Measurements from ENCODE around the gene RAB40C.

The RAB40C gene

GRCh38 chr16:649631-650030 is 59.8 kb downstream of the RAB40C start:
- DNase-seq: no peak

GRCh38 chr16:651844-652243 is 62.0 kb downstream of the RAB40C start:
- DNase-seq: no peak

GRCh38 chr16:652454-653305 is 62.8 kb downstream of the RAB40C start:
- DNase-seq: no peak

GRCh38 chr16:654034-654433 is 64.2 kb downstream of the RAB40C start:
- DNase-seq: no peak

GRCh38 chr16:657487-657886 is 67.6 kb downstream of the RAB40C start:
- DNase-seq: no peak

DNA sequence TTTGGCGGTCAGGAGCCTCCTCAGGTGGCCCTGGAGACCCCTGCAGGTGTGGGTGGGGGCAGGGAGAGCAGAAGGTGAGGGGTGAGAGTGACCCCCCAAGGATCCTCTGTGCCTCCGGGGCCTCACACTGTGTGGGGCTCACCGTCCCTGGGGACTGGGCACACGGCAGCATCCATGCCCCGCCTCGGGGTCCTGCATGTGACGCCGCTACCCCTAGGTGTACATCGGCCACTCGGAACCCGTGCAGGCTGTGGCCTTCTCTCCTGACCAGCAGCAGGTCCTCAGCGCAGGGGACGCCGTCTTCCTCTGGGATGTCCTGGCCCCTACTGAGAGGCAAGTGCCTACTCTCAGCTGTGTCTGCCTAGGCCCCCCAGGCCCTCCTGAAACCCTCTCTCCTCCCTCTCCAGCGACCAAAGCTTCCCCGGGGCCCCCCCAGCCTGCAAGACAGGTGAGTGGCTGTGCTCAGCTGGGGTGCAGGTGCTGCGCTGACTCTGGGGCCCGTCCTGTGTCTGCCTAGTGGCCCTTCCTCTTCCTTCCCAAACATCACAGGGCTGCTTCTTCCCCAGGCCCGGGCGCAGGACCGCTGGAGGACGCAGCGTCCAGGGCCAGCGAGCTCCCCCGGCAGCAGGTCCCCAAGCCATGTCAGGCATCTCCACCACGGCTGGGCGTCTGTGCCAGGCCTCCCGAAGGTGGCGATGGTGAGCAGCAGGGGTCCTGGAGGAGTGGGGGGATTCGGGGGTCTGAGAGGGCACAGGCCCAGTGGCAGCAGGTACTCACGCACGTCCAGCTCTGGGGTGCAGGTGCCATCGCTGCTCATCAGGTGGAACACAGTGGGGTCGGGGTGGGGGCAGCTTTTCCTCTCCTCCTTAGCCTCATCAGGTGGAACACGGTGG is 69.1 kb downstream of the RAB40C start:
- no peak for DNase-seq

GRCh38 chr16:659618-660017 is 69.8 kb downstream of the RAB40C start:
- DNase-seq: no peak

GRCh38 chr16:660132-660458 is 70.2 kb downstream of the RAB40C start:
- no peak for DNase-seq

GRCh38 chr16:660459-661183 is 70.8 kb downstream of the RAB40C start:
- DNase-seq: peak; percentile 56 to 70

DNA sequence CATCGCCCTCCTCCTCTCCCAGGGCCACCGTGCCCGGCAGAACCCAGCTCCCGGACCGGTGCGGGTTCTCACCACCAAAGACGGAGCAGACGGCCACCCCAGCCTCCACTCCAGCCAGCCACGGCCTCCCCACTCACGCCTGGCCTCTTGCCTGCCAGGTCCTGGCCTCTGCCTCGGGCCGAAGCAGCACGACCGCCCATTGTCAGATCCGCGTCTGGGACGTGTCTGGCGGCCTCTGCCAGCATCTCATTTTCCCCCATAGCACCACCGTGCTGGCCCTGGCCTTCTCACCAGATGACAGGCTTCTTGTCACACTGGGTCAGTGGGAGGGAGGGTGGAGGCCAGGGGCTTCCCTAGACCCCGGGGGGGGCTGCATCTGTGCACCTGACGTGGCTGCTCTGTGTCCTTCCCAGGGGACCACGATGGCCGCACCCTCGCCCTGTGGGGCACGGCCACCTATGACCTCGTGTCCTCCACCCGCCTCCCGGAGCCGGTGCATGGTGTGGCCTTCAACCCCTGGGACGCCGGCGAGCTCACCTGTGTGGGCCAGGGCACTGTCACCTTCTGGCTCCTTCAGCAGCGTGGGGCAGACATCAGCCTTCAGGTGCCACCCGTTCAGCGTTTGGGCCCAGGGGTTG is 71.4 kb downstream of the RAB40C start:
- no peak for DNase-seq

- no peak for DNase-seq
Measured at GRCh38 chr16:662095-662494, 72.2 kb downstream of the RAB40C start.

DNA sequence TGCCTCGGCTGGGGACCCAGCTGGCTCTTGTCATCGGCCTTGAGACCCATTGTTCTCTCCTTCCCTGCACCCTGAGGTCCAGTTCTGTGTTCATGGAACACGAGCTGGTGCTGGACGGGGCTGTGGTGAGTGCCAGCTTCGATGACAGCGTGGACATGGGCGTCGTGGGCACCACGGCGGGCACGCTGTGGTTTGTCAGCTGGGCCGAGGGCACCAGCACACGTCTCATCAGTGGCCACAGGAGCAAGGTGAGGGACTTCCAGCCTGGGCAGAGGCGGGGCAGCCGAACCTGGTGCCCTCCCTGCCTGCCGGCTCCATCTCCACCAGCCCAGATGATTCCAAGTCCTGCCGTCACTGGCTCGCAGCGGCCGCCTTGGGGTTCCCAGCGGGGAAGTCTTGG is 72.7 kb downstream of the RAB40C start:
- no peak for DNase-seq

- DNase-seq: no peak
Measured at GRCh38 chr16:666572-666971, 76.7 kb downstream of the RAB40C start.

DNA sequence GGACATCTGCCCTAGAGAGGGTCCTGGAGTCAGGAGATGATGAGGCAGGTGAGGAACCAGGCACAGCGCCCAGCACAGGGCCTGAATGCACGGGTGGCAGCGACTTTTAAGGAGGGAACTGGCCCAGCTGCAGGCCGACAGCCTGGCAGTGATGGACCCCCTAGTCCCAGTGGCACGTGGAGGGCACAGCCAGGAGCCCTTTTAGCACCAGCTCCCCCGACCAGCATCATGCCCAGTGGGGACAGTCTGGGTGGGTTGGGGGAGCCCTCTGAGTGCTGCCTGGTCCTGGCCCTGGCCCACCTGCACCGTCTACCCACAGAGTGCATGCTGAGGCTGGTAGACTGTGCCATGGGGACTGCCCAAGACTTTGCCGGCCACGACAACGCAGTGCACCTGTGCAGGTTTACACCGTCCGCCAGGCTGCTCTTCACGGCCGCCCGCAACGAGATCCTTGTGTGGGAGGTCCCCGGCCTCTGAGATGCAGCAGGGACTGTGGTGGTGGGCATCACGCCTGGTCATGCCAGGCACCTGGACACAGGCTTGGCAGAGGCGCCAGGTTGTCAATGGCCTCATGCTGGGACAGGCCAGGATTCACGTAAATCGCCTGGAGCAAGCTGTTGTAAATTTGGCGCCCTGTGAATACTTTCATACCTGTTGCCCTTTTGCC is 77.4 kb downstream of the RAB40C start:
- DNase-seq: no peak

DNA sequence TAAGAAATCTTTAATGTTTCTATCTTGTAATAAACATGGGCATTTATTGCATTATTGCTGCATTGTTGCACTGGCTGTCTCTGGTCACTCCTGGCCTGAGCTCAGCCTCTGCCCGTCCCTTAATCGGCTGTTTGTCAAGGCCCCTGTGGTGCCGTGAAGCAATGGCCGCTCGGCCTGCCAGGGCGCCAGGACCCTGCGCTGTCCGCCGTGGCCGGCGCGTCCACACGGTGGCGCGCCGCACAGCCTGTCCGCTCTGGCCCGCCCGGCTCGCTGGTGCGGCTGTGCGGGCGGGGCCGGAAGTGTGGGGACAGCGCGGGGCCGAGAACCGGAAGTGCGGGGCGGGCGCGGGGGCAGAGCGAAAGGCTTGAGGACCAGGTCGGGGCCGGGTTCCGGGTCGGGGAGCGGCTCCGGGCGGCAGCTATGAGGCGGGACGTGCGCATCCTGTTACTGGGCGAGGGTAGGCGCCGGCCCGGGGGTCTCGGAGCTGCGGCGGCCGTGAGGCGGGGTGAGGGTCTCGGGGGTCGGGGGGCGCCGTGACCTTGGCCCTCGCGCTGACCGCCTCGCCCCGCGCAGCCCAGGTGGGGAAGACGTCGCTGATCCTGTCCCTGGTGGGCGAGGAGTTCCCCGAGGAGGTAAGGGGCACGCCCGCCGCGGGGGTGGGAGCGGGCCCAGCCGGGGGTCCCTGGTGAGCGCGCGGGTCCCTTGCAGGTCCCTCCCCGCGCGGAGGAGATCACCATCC is 78.1 kb downstream of the RAB40C start, which contains the start of gene RHOT2:
Gene RHOT2, plus strand, starts transcription at position 353 of the 739 bp plus-strand sequence. Its CDS starts 68 bp downstream, at position 421.
- DNase-seq: peak; percentile 88 to 95

DNA sequence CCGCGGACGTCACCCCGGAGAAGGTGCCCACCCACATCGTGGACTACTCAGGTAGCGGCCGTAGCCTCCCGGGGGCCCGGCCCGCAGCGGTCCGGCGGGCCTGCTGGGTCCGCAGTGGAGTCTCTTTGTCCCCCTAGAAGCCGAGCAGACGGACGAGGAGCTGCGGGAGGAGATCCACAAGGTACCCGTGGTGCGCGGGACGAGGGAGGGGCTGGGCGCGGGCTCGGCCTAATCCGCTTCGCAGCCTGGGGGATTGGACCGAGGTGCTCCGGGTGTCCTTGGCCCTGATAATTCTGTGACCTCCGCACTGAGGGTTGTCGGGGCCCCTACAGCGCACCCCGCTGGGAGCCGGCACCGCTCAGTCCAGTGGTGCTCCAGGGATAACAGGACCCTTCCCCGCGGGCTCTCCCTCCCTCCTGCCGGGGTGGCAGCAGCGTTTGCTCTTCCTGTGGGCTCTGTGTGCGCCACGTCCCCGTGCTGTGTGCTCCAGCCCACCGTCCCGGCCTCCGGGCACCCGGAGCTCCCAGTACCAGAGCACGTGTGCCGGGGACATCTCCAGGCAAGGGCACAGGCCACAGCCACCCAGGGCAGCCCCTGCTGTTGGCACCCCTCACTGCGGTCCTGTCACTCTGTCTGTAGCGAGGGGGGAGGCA is 78.8 kb downstream of the RAB40C start:
- DNase-seq: no peak

GRCh38 chr16:669666-670065 is 79.8 kb downstream of the RAB40C start:
- no peak for DNase-seq

- no peak for DNase-seq
Measured at GRCh38 chr16:670485-671352, 80.9 kb downstream of the RAB40C start.

DNA sequence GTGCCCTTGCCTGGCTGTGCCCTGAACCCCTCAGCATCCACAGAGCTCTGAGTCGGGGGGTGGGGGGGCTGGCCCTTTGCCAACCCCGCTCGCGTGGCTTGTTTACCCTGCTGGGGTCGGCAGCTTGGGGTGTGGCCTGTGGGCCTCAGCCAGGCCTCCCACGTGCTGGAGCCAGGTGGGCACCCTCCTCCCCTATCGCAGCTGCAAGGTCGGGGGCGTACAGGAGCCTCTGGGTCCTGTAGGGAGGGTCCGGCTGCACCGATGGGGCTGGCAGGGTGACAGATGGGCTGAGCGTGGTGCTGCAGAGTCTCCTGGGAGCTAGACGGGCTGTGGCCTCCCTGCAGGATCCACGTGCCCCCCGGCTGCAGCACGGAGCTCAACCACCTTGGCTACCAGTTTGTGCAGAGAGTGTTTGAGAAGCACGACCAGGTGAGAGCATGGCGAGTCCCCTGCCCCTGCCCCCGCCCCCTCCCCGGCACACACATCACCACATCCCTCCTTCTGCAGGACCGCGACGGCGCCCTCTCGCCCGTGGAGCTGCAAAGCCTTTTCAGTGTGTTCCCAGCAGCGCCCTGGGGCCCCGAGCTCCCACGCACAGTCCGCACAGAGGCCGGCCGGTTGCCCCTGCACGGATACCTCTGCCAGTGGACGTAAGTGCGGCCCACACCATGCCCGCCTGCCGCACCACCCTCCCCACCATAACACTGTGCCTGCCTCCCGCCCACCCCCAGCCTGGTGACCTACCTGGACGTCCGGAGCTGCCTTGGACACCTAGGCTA is 81.7 kb downstream of the RAB40C start:
- no peak for DNase-seq

Data from stimulated activated CD4-positive, alpha-beta T cell treated with anti-CD3 and anti-CD28 coated beads, Interleukin-4, amount 100 ng/mL, for 4 hours (primary cell).